Superior temporal gyrus (tissue), 1 donor: ENCODE measurements around the gene GALNS.
"Not testable (repeated sequence)": the region's sequence is repeated elsewhere in the genome, so short reads cannot be mapped to it uniquely, and the experiment has no call there.

Experiments
- DNase-seq: peaks from one replicate; pipeline ENCODE4 v3.0.0-alpha.2; 2016; ENCODE audit errors: extremely low spot score

GALNS gene, protein sequence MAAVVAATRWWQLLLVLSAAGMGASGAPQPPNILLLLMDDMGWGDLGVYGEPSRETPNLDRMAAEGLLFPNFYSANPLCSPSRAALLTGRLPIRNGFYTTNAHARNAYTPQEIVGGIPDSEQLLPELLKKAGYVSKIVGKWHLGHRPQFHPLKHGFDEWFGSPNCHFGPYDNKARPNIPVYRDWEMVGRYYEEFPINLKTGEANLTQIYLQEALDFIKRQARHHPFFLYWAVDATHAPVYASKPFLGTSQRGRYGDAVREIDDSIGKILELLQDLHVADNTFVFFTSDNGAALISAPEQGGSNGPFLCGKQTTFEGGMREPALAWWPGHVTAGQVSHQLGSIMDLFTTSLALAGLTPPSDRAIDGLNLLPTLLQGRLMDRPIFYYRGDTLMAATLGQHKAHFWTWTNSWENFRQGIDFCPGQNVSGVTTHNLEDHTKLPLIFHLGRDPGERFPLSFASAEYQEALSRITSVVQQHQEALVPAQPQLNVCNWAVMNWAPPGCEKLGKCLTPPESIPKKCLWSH

GRCh38 chr16:88856828-88857727 is at the start of gene GALNS, which contains the start of gene TRAPPC2L:
Gene GALNS (minus strand): TSS chr16:88856947. CDS start chr16:88856877, 70 bp downstream.
Gene TRAPPC2L (plus strand): TSS chr16:88857127. CDS start chr16:88857151, 24 bp downstream.
- DNase-seq, result peak; percentile 97

GRCh38 chr16:88906020-88906419 is 49.3 kb upstream of the GALNS start:
- DNase-seq, result no peak

- no peak for DNase-seq
Observed at GRCh38 chr16:88905563-88905962, 48.8 kb upstream of the GALNS start.

DNA sequence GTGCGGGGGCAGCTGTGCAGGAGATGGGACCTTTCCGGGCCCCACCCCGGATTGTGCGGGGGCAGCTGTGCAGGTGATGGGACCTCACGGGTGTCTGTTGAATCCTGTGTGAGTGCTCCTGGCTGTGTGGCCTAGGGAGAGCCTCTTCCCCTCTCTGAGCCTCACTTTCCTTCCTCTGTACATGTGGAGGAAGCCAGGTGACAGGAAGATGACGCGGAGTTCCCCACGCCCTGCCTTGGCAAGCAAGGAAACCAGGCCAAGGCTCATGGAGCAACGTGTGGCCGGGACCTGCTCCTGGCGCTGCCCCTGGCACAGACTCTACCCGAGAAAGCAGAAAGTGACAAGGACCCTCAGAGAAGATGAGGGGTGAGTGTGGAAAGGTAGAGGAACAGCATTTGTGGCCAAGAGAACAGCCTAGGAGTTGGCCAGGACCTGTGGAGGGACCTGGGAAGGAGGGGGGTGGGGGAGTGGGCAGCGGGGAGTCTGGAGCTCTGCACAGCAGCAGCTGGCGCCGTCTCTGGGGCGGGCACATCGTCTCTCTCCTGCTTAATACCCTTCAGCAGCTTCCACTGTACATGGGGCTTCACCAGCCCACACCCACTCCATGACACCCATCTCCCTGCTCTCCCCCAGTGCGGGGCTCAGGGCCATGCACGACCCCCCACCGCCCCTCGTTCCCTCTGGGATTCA is 48.1 kb upstream of the GALNS start:
- DNase-seq, result no peak

- DNase-seq, result no peak
Observed at GRCh38 chr16:88903267-88903666, 46.5 kb upstream of the GALNS start.

DNA sequence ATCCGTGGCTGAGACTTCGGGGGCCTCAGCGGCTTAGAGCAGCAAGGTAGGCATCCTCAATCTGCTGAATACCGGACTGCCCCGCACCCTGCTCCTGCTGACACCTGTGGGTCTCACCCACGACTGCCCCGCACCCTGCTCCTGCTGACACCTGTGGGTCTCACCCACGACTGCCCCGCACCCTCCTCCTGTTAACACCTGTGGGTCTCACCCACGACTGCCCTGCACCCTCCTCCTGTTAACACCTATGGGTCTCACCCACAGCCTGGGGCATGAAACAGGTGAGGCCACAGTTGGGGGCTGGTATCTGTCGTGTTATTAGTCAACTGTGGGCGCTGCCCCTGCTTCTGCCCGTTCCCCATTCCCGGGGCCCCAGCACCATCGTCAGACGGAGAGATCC is 46.0 kb upstream of the GALNS start:
- DNase-seq, result no peak

- no peak for DNase-seq
Observed at GRCh38 chr16:88901718-88902337, 45.1 kb upstream of the GALNS start.

GRCh38 chr16:88900662-88901052 is 43.9 kb upstream of the GALNS start:
- no peak for DNase-seq

- no peak for DNase-seq
Observed at GRCh38 chr16:88899901-88900661, 43.3 kb upstream of the GALNS start.

- DNase-seq, result no peak
Observed at GRCh38 chr16:88897696-88898425, 41.1 kb upstream of the GALNS start.

DNA sequence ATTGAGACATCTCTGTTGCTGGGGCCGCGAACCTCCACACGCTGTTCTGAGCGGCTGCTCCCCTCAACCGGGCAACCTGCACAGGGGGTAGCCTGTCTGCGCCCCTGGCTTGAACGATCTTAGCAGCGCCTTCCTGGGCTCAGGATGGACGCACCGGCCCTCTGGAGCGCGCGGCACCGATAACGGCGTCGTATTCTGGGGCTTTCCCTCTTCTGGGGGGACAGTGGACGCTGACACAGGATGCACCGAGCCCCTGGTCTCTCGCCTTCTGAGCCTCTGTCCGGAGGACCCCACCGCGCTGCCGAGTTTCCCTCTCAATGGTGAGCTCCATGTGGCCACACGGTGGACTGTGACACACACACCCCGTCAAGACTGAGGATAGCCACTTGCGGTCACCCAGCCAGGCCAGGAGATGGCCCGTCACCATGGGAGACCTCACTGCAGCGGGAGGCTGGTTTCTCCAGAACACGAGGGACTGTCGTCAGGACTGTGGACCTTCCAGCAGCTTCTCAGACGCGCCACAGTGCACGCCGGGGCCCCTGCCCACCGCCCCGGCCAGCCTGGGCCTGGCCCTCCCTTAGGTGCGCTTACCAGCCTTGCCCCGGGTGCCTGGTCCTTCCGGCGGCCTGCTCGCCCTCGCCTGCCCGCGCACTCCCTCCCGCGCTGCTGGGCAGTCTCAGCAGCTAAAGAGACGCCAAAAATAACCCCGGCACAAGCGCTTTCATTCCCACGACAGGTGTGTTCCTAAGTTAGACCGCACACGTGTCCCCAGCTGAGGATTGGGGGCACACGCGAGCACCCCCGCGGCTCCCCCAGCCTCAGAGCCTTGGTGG is 39.7 kb upstream of the GALNS start:
- no peak for DNase-seq

GRCh38 chr16:88895335-88895734 is 38.6 kb upstream of the GALNS start:
- no peak for DNase-seq

DNA sequence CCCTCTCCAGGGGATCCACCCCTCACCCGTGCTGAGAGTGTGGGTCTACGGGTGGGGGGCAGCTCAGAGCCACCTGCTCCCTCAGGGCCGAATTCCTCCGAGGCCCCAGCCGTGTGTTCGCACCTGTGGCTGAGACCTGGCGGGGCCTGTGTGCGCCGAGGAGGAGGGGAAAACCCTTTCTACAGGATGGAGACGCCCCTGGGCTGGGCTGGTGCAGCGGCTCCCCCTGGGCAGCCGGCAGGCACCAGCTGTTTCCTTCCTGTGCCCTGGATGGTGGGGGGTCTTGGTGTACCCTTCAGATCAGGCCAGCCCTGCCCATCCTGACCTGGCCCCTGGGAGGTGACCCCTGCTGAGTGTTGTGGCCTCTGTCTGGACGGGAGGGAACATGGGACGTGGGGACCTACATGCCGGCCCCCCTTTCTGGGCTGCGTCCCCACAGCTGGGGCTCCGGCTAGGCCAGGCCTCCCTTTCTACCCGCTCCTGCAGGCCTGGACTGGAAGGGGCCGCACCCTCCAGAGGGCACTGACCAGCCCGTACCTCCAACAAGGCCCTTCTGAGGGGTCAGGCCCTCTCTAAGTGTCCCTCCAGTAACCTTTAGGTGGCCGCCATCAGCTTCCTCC is 38.0 kb upstream of the GALNS start:
- no peak for DNase-seq

DNA sequence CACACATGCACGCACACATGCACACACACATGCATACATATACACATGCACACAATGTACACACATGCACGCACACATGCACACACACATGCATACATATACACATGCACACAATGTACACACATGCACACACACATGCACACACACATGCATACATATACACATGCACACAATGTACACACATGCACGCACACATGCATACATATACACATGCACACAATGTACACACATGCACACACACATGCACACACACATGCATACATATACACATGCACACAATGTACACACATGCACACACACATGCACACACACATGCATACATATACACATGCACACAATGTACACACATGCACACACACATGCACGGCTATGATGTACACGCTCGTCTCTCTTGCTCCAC is 37.5 kb upstream of the GALNS start:
- DNase-seq, result not testable (repeated sequence)

- no peak for DNase-seq
Observed at GRCh38 chr16:88893127-88893968, 36.6 kb upstream of the GALNS start.

DNA sequence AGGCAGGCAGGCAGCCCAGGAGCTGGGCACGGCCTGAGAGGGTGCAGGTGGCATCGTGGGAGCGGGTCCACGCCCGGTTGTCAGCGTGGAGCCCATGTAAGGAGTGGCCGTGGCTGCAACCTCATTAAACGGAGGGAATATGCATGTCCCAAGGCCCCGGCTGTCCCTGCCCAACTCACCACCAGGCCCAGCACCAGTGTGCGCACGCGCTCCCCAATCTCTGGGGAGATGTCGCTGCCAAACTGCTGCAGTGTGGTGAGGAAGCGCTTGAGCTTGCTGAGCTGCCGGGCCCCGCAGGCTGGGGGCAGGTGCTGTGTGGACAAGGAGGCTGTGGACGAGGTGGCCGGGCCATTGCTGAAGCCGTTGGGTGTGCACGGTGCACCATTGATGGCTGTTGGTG is 35.3 kb upstream of the GALNS start:
- no peak for DNase-seq

- no peak for DNase-seq
Observed at GRCh38 chr16:88891083-88891482, 34.3 kb upstream of the GALNS start.
